Measurements from ENCODE around the gene SLC12A5.
"Not testable (repeated sequence)": the region's sequence is repeated elsewhere in the genome, so short reads cannot be mapped to it uniquely, and the experiment has no call there.

SLC12A5 gene

DNA sequence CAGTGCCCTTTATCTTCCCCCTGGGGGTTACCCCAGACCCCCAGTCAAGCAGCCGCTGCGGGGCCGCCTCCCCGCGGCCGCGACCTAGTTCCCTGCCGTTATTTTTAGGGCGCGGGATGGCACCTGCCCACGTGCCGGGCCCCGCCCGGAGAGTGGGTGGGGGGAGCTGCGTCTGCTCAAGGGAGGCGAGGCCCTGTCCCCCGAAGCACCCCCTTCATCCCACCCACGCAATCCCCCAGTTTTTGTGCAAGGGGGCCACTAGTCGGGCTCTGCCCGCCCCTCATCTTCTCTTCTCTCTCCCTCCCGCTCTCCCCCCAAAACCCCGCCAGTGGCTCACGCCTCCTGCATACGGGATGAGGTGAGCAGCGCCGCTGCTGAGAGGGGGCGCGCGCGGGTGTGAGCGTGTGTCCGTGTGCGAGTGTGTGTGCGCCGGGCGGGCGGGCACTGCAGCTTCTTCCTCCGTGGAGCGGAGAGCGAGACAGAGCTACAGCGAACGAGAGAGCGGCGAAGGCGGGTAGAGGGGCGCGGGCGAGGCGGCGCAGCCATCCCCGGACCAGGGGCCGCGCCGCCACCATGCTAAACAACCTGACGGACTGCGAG, at the start of gene SLC12A5:
SLC12A5 (plus strand) TSS at position 444 of the 600 bp plus-strand sequence; CDS start at position 574, 130 bp downstream.
- H3K27me3 Mint-ChIP-seq: peaks cover 73% of the 10 kb centered on the region
- H3K4me3 Mint-ChIP-seq: no peak within 1 kb of the TSS
- no peaks in the 10 kb centered on the region for H3K4me1 Mint-ChIP-seq
- no peak for ATAC-seq
- H3K27ac Mint-ChIP-seq: no peak within 1 kb of the TSS
- H3K9me3 Mint-ChIP-seq: no peaks in the 10 kb centered on the region
- no peaks in the 10 kb centered on the region for H3K36me3 Mint-ChIP-seq

DNA sequence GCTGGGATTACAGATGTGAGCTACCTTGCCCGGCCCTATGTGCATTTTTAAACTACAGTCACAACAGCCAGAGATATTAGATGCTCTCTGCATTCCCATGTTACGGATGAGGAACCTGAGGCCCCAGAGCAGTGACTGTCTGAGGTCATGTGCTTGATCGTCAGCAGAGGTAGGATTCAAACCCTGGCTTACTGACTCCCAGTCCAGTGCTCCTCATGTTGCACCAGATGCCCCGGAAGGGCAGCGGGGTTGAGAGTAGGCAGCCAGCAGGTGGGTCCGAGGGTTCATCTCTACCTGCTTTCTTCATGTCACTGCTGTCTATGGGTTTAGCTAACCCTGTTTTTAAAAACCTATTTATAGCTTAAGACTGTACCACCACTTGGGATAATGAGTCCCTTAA, 47.8 kb upstream of the SLC12A5 start:
- ATAC-seq: no peak
- Mint-ChIP-seq H3K36me3 (no peaks in the 10 kb centered on the region), H3K27ac (no peak overlapping the region), H3K9me3 (no peaks in the 10 kb centered on the region), H3K4me1 (no peaks in the 10 kb centered on the region), H3K4me3 (no peak overlapping the region), H3K27me3 (no peaks in the 10 kb centered on the region)

DNA sequence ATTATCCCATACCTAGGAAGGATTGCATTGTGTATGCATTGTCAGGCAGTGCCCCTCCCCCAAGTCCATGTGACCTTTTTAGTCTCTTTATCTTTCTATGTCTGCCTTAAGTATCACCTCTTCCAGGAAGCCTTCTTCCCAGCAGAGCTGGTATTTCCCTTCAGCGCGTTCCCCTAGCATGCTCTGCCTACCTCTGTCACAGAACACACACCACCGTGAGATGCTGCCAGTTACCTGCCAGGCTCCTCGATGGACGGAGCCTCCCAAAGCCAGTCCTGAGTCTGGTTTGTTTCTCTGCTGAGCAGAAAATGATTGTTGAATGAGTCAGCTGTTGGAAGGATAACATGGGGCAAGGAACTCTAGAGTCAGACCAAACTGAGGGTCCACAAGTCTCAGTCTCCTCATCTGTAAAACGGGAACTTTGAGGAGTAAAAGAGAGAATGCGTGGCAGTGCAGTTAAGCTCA, 45.7 kb upstream of the SLC12A5 start:
- no peaks in the 10 kb centered on the region for H3K9me3 Mint-ChIP-seq

DNA sequence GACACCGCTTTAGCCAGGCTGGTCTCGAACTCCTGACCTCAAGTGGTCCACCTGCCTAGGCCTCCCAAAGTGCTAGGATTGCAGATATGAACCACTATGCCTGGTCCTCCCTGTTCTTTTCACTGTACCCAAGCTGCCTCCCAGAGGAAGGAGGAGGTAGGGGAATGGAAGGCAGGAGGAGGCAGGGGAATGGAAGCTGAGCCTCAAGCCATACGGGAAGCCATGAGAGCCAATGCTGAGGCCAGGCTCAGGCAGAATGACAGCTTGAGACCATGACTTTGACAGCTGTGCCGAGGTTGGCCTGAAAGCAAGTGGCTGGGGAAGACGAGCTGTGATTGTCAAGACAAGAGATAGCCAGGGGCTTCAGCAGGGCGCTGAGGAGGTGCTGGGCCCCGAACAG, 43.4 kb upstream of the SLC12A5 start:
- ATAC-seq: no peak
- H3K4me1 Mint-ChIP-seq: no peaks in the 10 kb centered on the region
- no peaks in the 10 kb centered on the region for H3K36me3 Mint-ChIP-seq
- peaks cover 11% of the 10 kb centered on the region for H3K27me3 Mint-ChIP-seq
- no peaks in the 10 kb centered on the region for H3K9me3 Mint-ChIP-seq
- no peak overlapping the region for H3K27ac Mint-ChIP-seq
- no peak overlapping the region for H3K4me3 Mint-ChIP-seq

More for the DNA sequence above, 45.7 kb upstream of the SLC12A5 start:
- ATAC-seq: no peak
- Mint-ChIP-seq H3K4me3 (no peak overlapping the region), H3K36me3 (no peaks in the 10 kb centered on the region), H3K27ac (no peak overlapping the region), H3K4me1 (no peaks in the 10 kb centered on the region), H3K27me3 (peaks cover 8% of the 10 kb centered on the region)

DNA sequence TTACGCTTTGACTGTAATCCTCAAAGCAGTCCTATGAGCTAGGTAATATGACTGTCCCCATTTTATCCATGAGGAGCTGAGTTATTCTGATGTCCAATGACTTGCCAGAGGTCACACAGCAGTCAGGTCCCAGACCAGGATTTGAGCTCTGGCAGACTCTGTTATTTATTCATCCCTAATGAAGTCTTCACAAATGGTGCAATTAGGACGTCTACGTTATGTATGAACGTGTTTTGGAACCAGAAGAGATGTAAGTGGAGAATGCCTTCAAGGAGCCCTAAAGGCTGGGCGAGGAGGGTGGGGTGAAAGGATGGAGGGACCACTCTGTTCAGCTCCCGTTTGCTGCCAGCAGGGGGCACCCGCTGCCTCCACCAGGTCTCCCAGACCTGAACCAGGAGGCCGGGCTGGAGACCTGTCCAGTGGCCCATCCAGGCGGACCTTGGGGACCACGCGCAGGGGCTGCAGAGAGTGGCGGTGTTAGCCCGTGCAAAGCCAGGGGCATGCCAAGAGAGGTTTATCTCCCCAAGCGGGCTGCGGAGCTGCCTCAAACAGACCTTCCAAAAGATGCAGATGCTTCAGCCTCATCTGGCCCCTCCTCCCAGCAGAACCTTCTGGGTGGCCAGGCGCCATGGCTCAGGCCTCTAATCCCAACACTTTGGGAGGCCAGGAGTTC, 41.8 kb upstream of the SLC12A5 start:
- Mint-ChIP-seq H3K4me3 (no peak overlapping the region), H3K9me3 (no peaks in the 10 kb centered on the region), H3K27ac (no peak overlapping the region), H3K36me3 (no peaks in the 10 kb centered on the region), H3K4me1 (peaks cover 8% of the 10 kb centered on the region), H3K27me3 (peaks cover 18% of the 10 kb centered on the region)
- peak; percentile 90 for ATAC-seq

DNA sequence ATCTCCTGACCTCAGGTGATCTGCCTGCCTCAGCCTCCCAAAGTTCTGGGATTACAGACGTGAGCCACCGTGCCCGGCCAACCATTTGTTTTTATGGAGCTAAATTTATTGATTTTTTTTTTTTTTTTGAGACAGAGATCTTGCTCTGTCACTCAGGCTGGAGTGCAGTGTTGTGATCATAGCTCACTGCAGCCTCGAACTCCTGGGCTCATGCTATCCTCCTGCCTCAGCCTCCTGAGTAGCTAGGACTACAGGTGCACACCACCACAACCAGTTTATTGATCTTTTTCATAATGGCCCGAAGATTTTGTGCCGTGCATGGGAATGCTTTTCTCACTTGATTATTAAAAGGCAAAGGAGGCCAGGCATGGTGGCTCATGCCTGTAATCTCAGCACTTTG, 40.2 kb upstream of the SLC12A5 start:
- not testable (repeated sequence) for H3K36me3 Mint-ChIP-seq, H3K4me3 Mint-ChIP-seq, ATAC-seq, H3K9me3 Mint-ChIP-seq, H3K27ac Mint-ChIP-seq
- peaks cover 29% of the 10 kb centered on the region for H3K27me3 Mint-ChIP-seq
- H3K4me1 Mint-ChIP-seq: peaks cover 15% of the 10 kb centered on the region

DNA sequence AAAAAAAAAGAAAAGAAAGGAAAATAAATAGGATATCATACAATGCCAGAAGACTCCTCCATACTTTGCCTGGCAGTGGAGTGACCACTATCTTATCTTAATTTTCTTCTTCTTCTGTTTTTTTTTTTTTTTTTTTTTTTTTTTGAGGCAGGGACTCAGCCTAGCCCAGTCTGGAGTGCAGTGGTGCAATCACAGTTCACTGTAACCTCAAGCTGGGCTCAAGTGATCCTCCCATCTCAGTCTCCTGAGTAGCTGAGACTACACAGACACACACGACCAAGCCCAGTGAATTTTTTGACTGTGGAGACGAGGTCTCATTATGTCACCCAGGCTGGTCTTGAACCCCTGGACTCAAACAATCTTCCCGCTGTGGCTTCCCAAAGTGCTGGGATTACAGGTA, 37.4 kb upstream of the SLC12A5 start:
- Mint-ChIP-seq H3K9me3 (no peaks in the 10 kb centered on the region), H3K4me3 (no peak overlapping the region), H3K27ac (no peak overlapping the region), H3K36me3 (no peaks in the 10 kb centered on the region), H3K27me3 (peaks cover 48% of the 10 kb centered on the region), H3K4me1 (peaks cover 22% of the 10 kb centered on the region)
- no peak for ATAC-seq

DNA sequence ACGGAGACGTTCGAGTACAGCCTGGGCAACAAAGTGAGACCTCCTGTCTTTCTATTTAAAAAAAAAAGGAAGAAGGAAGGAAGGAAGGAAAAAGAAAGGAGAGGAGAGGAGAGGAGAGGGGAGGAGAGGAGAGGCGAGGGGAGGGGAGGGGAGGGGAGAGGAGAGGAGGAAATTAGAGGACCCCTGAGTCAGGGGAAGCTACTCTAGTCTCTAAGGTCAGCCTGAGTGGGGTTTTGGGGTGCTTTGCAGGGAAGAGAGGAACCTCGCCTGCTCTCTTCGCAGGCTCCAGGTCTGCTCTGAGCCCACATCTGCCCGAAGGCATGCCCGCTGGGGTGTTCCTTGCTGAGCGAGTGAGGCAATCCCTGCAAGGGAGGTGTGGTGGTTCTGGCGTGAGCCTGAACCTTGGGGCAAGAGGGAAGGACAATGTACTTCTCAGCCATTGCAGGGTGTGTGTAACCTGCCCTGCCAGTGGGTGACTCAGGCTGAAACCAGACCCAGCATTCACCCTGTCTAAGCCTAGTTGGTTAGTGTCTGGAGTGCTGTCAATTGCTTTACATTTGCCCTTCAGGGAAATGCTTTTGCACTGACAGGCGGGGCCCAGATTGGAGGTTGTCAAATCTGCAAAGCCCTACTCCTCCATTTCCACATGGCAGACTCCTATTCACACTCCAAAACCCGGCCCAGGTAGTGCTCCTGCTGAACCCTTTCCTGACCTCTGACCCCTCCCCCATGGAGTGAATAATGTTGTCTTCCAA, 35.6 kb upstream of the SLC12A5 start:
- no peaks in the 10 kb centered on the region for H3K36me3 Mint-ChIP-seq
- H3K27ac Mint-ChIP-seq: no peak overlapping the region
- no peaks in the 10 kb centered on the region for H3K9me3 Mint-ChIP-seq
- H3K27me3 Mint-ChIP-seq: peaks cover 55% of the 10 kb centered on the region
- H3K4me1 Mint-ChIP-seq: peaks cover 39% of the 10 kb centered on the region
- ATAC-seq: peak; percentile 73
- no peak overlapping the region for H3K4me3 Mint-ChIP-seq

DNA sequence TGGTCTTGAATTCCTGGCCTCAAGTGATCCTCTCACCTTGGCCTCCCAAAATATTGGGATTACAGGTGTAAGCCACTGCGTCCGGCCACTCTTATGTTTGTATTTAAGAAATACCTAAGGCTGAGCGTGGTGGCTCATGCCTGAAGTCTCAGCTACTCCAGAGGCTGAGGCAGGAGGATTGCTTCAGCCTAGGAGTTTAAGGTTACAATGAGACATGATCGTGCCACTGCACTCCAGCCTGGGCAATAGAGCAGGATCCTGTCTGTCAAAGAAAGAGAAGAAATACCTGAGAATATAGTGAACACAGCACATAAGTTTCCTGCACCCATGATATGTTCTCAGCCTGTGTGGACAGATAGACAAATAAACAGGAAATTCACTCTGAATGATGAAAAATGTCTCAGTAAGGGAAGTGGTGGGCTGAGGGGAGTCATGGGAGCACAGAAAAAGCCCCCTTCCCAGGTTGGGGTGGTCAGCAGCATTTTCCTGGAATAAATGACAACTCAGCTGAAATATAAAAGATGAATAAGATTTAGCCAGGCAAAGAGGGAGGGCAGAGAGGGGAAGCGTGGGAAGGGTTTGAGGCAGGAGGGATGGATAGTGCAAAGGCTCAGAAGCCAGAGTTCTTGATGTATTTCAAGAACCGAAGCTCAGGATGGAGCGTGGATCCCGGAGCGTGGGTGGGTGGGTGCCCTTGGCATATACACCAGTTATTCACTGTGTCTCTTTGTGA, 34.1 kb upstream of the SLC12A5 start:
- H3K27me3 Mint-ChIP-seq: peaks cover 68% of the 10 kb centered on the region
- ATAC-seq: no peak

DNA sequence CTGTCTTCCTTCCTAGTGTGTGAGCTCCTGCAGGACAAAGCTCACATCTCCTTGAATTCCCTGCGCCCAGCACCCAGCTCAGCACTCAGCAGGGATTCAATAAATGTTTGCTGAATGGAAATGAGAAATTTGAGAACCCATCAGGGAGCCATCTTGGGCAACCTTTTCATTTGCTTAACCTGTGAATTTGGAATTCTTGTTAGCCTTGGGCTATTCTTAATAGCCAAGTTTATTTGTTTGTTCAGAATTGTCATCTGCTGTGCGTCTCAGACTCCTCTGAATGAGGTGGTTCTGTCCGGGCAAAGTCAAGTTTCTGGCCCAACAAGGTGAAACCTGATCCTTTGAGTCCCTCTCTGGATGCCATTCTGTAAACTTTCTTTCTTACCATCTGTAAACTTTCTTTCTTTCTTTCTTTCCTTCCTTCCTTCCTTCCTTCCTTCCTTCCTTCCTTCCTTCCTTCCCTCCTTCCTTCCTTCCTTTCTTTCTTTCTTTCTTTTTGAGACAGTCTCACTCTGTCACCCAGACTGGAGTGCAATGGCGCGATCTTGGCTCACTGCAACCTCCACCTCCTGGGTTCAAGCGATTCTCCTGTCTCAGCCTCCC, 33.4 kb upstream of the SLC12A5 start:
- H3K9me3 Mint-ChIP-seq, ATAC-seq, H3K4me3 Mint-ChIP-seq, H3K36me3 Mint-ChIP-seq, H3K27ac Mint-ChIP-seq: not testable (repeated sequence)
- H3K4me1 Mint-ChIP-seq: peaks cover 53% of the 10 kb centered on the region
- peaks cover 72% of the 10 kb centered on the region for H3K27me3 Mint-ChIP-seq

More for the DNA sequence above, 34.1 kb upstream of the SLC12A5 start:
- Mint-ChIP-seq H3K9me3 (no peaks in the 10 kb centered on the region), H3K4me3 (no peak overlapping the region), H3K27ac (no peak overlapping the region), H3K36me3 (no peaks in the 10 kb centered on the region), H3K4me1 (peaks cover 48% of the 10 kb centered on the region)

DNA sequence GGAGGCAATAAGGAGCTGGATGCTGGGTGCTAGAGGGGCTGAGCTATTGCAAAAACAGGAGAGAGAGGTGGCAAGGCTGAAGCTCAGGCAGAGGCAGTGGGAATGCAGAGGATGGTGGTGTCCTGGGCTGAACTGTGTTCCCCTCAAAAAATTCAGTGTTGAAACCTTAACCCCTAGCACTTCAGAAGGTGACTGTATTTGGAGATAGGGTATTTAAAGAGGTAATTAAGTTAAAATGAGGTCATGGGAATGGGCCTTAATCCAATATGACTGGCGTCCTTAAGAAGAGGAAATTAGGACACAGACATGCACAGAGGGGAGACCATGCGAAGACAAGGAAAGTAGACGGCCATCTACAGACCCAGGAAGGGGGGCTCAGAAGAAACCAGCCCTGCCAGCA, 31.8 kb upstream of the SLC12A5 start:
- no peaks in the 10 kb centered on the region for H3K36me3 Mint-ChIP-seq

DNA sequence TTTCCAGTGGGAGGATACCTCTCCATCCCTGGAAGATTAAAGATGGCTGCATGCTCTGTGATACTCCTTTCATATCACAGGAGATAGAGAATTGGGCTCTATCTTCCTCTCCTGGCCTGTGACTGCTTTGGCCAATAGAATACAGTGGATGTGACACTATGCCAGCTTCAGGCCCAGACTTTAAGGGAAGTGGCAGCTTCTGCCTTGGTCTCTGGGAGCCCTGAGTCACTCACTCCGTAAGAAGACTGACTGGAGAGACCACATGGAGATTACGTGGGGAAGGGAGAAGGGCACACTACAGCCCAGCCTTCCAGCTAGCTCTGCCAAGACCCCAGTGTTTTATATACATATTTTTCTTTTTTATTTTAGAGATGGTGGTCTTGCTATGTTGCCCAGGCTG, 30.7 kb upstream of the SLC12A5 start:
- Mint-ChIP-seq H3K27me3 (peaks cover 56% of the 10 kb centered on the region), H3K4me1 (peaks cover 41% of the 10 kb centered on the region), H3K4me3 (no peak overlapping the region), H3K36me3 (no peaks in the 10 kb centered on the region), H3K27ac (no peak overlapping the region), H3K9me3 (no peaks in the 10 kb centered on the region)
- ATAC-seq: peak; percentile 55

More for the DNA sequence above, 31.8 kb upstream of the SLC12A5 start:
- Mint-ChIP-seq H3K27ac (peak overlapping the region; percentile 37), H3K4me1 (peaks cover 49% of the 10 kb centered on the region), H3K4me3 (no peak overlapping the region), H3K27me3 (peaks cover 65% of the 10 kb centered on the region), H3K9me3 (no peaks in the 10 kb centered on the region)
- no peak for ATAC-seq

DNA sequence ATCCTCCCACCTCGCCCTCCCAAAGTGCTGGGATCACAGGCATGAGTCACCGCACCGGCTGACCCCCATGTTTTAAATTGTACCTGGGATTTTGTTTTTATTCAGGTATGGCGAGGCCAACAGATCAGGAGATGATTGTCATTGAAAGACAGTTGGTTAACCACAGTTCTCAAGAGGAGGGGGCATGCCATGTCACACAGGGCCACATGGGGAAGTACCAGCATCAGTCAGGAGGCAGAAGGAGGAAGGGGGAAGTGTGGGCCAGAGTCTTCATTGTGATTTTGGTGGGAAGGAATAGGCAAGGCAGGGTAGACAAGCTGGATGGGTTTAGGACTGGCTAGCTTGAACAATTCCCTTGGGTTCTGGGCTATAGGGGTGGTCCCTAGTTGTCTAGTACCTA, 30.3 kb upstream of the SLC12A5 start:
- Mint-ChIP-seq H3K4me1 (peaks cover 44% of the 10 kb centered on the region), H3K4me3 (no peak overlapping the region), H3K27ac (no peak overlapping the region), H3K36me3 (no peaks in the 10 kb centered on the region), H3K9me3 (no peaks in the 10 kb centered on the region), H3K27me3 (peaks cover 56% of the 10 kb centered on the region)
- peak; percentile 82 for ATAC-seq

DNA sequence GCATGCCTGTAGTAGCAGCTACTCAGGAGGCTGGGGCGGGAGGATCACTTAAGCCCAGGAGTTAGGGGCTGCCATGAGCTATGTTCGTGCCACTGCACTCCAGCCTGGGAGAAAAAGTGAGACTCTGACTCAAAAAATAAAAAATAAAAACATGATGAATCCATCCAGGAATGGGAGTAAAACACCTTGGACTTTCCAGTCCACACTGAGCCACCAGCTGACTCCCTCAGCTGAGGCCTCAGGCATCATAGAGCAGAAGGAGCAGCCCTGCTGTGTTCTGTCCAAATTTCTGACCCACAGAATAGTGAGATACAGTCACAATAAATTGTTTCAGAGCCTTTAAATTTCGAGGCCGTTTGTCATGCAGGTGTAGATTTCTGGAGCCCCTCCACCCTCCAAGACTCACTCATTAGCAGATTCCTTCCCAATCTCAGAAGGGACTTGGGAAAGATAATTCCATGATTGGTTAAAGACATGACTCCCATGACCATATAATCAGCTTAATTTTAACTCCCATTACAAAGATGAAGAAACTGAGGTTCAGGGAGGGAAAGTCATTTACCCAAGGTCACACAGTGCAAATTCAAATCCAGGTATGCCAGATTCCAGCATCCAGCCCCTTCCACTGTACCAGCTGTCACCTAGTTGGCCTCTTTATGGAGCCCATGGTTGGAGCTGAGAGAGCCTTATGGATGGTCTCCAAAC, 29.3 kb upstream of the SLC12A5 start:
- Mint-ChIP-seq H3K27me3 (peaks cover 61% of the 10 kb centered on the region), H3K4me1 (peaks cover 53% of the 10 kb centered on the region), H3K9me3 (no peaks in the 10 kb centered on the region), H3K27ac (no peak overlapping the region), H3K36me3 (no peaks in the 10 kb centered on the region), H3K4me3 (no peak overlapping the region)
- no peak for ATAC-seq
